Measurements from ENCODE around the gene TNFSF9.
"Not testable (repeated sequence)": the region's sequence is repeated elsewhere in the genome, so short reads cannot be mapped to it uniquely, and the experiment has no call there.

Gene TNFSF9

DNA sequence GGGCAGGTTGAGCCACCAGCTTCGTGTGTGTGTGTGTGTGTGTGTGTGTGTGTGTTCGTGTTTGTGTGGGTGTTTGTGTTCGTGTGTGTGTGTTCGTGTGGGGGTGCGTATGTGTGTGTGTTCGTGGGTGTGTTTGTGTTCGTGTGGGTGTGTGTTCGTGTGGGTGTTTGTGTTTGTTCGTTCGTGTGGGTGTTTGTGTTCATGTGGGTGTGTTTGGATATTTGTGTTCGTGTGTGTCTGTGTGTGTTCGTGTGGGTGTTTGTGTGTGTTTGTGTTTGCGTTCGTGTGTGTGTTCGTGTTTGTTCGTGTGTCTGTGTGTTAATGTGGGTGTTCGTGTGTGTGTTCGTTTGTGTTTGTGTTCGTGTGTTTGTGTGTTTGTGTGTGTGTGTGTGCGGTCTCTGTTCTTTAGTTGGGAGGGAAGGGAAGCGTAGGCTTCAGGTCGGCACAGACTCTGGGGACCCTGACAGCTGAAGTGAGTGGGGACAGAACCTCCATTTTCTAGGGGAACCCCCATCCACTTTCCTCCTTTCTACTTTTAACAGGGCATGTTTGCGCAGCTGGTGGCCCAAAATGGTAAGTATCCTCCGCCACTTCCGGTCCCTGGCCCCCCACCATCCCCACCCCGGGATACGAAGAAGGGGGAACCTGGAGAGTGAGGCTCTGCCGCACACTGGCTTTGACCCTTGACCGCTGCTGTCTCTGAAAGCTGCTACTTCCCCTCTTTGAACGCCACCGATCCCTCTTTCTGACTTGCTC is 1.6 kb downstream of the TNFSF9 start:
- peak overlapping the region; percentile 97 for H3K4me3 ChIP-seq (ENCODE audit: low read length)
- no peak for TF ChIP-seq ZNF274 (IDR thresholded peaks at IDR 0.05; ENCODE audit: low read depth, low read length)

DNA sequence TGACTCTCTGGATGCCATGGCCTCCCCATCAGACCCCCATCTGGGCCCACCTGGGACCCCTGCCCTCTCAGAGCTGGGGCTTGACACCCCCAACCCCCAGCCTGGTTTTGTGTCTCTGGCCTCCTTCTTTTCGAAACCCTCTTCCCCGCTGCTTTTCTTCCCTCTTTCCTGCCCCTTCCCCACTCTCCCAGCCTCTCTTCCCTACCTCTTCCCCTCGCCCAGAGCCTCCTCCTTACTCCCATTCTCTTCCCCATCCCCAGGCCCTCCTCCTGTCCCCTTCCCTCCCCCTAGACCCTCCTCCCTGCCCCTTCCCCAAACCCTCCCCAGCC is 2.1 kb downstream of the TNFSF9 start:
- no peak for TF ChIP-seq ZNF274 (IDR thresholded peaks at IDR 0.05; ENCODE audit: low read depth, low read length)
- peak overlapping the region; percentile 97 for H3K4me3 ChIP-seq (ENCODE audit: low read length)

- H3K4me3 ChIP-seq (ENCODE audit: low read length), result peak overlapping the region; percentile 27; the same call in 1 of the 2 replicates
- no peak for TF ChIP-seq ZNF274 (IDR thresholded peaks at IDR 0.05; ENCODE audit: low read depth, low read length)
Measured at GRCh38 chr19:6533746-6534418, 3.1 kb downstream of the TNFSF9 start.

GRCh38 chr19:6534451-6535093 is 3.7 kb downstream of the TNFSF9 start:
- H3K4me3 ChIP-seq (ENCODE audit: low read length), result no peak overlapping the region
- TF ChIP-seq ZNF274 (IDR thresholded peaks at IDR 0.05; ENCODE audit: low read depth, low read length), result no peak

DNA sequence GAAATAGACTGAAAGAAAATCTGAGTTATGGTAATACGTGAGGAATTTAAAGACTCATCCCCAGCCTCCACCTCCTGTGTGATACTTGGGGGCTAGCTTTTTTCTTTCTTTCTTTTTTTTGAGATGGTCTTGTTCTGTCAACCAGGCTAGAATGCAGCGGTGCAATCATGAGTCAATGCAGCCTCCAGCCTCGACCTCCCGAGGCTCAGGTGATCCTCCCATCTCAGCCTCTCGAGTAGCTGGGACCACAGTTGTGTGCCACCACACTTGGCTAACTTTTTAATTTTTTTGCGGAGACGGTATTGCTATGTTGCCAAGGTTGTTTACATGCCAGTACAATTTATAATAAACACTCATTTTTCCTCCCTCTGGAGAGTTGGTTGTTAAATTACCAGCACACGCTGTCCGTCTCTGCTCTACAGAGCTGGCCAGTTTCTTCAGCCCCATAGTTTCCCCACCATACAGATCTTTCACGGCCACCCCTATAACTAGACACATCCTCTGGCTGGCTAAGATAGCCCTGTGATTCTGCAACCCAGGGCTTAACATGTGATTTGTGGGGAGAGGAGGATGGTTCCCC is 4.8 kb downstream of the TNFSF9 start:
- no peak for TF ChIP-seq ZNF274 (IDR thresholded peaks at IDR 0.05; ENCODE audit: low read depth, low read length)
- no peak overlapping the region for H3K4me3 ChIP-seq (ENCODE audit: low read length)

GRCh38 chr19:6539514-6539913 is 8.7 kb downstream of the TNFSF9 start:
- H3K4me3 ChIP-seq (ENCODE audit: low read length), result no peak overlapping the region
- TF ChIP-seq ZNF274 (IDR thresholded peaks at IDR 0.05; ENCODE audit: low read depth, low read length), result no peak

DNA sequence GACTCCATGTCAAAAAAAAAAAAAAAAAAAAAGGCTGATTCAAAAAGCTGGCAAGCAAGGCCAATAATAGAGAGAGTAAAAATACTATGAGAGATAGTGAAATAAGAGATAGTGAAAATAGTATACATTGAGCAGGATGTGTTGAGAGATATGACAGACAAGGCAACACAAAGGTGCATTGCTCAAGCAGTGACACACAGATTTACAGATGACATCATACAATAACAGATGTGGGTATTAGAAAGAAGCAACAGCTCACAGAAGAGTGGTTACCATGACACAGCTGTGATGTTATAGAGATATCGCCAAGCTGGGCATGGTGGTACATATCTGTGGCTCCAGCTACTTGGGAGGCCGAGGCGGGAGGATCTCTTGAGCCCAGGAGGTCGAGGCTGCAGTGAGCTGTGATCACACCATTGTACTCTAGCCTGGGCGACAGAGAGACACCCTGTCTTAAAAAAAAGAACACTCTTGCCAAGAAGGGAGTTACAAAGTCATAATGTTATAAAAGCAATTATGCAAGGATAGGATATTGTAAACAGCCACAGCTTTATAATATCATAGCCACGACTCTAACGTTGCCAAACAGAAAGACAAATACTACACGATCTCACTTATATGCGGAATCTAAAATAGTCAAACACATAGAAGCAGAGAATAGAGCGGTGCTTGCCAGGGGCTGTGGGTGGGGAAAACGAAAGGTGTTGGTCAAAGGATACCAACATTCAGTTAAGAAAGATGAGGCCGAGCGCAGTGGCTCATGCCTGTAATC is 10.3 kb downstream of the TNFSF9 start:
- TF ChIP-seq ZNF274 (IDR thresholded peaks at IDR 0.05; ENCODE audit: low read depth, low read length), result no peak
- no peak overlapping the region for H3K4me3 ChIP-seq (ENCODE audit: low read length)

DNA sequence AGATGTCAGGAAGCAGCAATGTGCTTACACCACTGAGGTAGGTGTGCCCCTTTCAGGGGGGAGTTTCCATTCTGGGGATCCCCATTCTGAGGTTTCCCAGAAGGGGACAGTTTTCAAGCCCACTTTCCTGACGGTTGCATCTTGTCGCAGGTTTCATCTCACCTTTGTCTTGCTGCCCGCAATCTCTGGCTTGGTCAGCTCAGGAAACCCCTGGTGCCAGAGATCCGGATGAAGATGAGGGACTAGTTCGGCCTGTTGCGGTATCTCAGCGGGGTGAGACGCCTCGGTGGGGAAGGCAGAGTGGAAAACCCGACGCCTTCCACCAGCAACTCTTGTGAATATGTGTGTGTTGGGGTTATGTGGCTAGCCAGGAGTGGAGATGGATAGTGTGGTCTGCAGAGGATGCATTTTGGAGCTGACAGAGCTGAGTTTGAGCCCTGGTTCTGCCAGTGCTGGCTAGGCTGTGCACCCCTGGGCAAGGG is 13.1 kb downstream of the TNFSF9 start:
- no peak for TF ChIP-seq ZNF274 (IDR thresholded peaks at IDR 0.05; ENCODE audit: low read depth, low read length)
- no peak overlapping the region for H3K4me3 ChIP-seq (ENCODE audit: low read length)

DNA sequence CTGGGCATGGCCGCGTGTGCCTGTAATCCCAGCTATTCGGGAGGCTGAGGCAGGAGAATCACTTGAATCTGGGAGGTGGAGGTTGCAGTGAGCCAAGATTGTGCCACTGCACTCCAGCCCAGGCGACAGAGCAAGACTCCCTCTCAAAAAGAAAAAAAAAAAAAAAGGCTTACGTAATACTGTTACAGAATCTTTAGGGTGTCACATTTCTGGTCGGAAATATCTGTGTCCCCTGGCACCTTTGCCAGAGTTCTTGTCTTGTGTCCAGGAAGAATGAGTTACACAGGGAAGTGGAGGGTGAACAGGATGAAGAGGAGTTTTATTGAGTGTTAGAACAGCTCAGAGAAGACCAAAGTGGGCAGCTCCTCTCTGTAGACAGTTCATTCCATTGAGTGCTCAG is 19.9 kb downstream of the TNFSF9 start:
- H3K4me3 ChIP-seq (ENCODE audit: low read length), result not testable (repeated sequence)

DNA sequence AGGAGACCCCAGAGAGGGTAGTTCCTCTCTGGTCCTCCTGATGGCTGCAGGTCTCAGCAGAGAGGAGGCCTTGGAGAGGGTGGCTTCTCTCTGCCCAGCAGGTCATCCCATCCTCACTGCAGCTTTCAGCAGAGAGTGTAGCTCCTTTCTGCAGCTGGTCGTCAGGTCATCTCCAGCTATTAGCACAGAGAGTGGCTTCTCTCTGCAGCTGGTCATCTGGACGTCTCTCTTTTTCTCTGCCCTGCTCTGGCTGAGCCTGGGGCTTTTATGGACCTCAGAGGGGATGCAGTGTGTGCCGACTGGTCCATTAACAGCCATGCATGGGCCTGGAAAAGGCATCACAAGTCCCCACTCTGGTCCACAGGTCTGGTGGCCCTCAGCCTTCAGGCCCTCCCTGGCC is 20.3 kb downstream of the TNFSF9 start:
- no peak for TF ChIP-seq ZNF274 (IDR thresholded peaks at IDR 0.05; ENCODE audit: low read depth, low read length)
- no peak overlapping the region for H3K4me3 ChIP-seq (ENCODE audit: low read length)

DNA sequence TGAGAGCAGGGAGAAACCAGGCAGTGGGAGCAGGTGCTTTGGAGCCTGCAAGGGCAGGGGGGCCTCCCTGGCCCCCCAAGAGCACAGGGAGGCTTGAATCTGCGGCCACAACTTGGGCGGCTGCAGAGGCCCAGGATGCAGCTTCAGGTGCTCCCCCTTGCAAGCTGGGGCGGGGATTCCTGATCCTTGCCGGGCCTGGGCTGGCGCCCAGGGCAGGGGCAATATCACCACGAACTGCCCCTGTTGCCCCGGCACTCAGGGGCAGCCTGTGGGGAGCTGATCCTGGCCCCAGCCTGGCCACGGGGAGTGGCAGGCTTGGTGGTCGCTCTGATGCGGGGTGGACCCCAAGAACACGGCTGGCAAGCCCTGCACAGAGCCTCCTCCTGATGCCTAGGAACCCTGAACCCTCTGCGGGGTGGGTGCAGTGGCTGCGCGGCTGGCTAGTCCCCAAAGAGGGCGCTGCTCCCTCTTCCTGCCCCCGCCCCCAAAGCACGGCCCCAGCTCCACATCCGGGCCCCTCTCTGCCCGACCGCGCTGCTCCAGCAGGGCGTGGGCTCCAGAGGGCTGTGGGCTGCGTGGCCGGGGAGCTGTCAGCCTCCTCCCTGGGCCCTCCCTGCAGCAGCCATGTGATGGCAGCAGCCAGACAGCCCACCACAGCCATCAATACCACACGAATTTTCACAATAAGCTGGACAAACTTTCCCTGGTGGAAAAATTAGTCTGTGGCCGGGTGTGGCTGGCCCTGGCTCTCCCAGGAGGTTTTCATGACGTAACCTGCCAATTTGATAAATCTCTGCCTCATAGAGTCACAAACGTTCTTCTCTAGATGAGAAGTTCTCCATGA is 21.0 kb downstream of the TNFSF9 start:
- TF ChIP-seq ZNF274 (IDR thresholded peaks at IDR 0.05; ENCODE audit: low read depth, low read length), result no peak
- no peak overlapping the region for H3K4me3 ChIP-seq (ENCODE audit: low read length)

GRCh38 chr19:6556043-6556449 is 25.2 kb downstream of the TNFSF9 start:
- no peak overlapping the region for H3K4me3 ChIP-seq (ENCODE audit: low read length)

More at GRCh38 chr19:6556043-6556449, 25.2 kb downstream of the TNFSF9 start:
- TF ChIP-seq ZNF274 (IDR thresholded peaks at IDR 0.05; ENCODE audit: low read depth, low read length), result no peak
